ENCODE measurements around the gene TPCN2. TPM values are rescaled to one million over a fixed set of nuclear protein-coding genes. Genes with fewer than 3 reads are reported as not detected.
"Not testable (repeated sequence)": the region's sequence is repeated elsewhere in the genome, so short reads cannot be mapped to it uniquely, and the experiment has no call there.

The TPCN2 gene
- total RNA-seq, 1 experiment from 2014 or later = 15.2 TPM

DNA sequence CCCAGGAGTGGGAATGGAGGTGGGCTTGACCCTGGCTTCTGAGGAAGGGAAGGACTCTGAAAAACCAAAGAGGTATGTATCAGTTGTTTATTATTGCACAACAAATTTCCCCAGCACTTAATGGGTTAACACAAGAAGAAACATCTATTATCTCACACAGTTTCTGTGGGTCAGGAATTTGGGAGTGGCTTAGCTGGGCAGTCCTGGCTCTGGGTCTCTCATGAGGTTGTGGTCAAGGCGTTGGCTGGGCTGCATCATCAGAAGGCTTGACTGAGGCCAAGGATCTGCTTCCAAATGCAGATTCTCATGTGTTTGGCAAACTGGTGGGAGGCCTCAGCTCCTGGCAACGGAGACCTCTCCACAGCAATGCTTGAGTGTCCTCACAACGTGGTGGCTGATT, 89.5 kb downstream of the TPCN2 start:
- Histone ChIP-seq H3K79me2 (ENCODE audit: insufficient read depth, low read length) (no peaks in the 10 kb centered on the region), H3K9ac (ENCODE audit: low read length) (0 out of 2 replicates have a peak overlapping the region, but pooled peaks have one; percentile 38), H3K27me3 (ENCODE audit: insufficient read depth, low read length) (no peaks in the 10 kb centered on the region), H3K36me3 (ENCODE audit: control insufficient read depth in 1 of 2, insufficient read depth in 2 of 2, low read length in 2 of 2) (no peaks in the 10 kb centered on the region), H3K9me3 (ENCODE audit: control insufficient read depth in 1 of 2, insufficient read depth in 1 of 2, low read depth in 1 of 2, low read length in 2 of 2) (peaks cover 0 to 3% of the 10 kb centered on the region in 2 experiments; a peak in 1 of 4 replicates), H3K4me2 (ENCODE audit: low read length) (peak overlapping the region; percentile 71), H3K27ac (ENCODE audit: low read depth, low read length) (peak overlapping the region; percentile 13; the same call in 1 of the 2 replicates), H3K4me3 (replicated peaks in 1 of 2; ENCODE audit: low read depth in 1 of 2, low read length in 2 of 2) (peak overlapping the region in 1 of 2 experiments; percentile 34; a peak in 2 of 4 replicates), H3K9me2 (ENCODE audit: insufficient read depth) (no peaks in the 10 kb centered on the region), H4K20me1 (ENCODE audit: insufficient read depth) (no peaks in the 10 kb centered on the region), H2AFZ (ENCODE audit: low read depth, low read length, poor library complexity, severe bottlenecking) (no peak overlapping the region), H3K4me1 (ENCODE audit: control insufficient read depth in 1 of 2, insufficient read depth in 2 of 2, low read length in 2 of 2) (peaks cover 24 to 31% of the 10 kb centered on the region in 2 experiments)
- ChIA-PET POLR2A (no interaction called here), RAD21 (ENCODE audit: low non-redundant PET in 1 of 2, low total read pairs in 2 of 2, uncharacterized antibody in 2 of 2, unreplicated experiment in 2 of 2) (no interaction called here), CTCF (no interaction called here)
- no TSS peak for BruUV-seq (replicated peaks)
- DNase-seq (ENCODE audit: low read depth, low spot score) = peak; percentile 54
- intact Hi-C loops (cut with micrococcal nuclease) = loop anchor here (5.0 kb wide), 1 partner anchor 154 kb away; the partner anchor contains the start of gene MYEOV
- peak; percentile 34 for TF ChIP-seq SP1 (IDR thresholded peaks at IDR 0.05; ENCODE audit: low read depth)
- peak; percentile 58; the same call in 1 of the 2 replicates for TF ChIP-seq CBX3 (IDR thresholded peaks at IDR 0.05; ENCODE audit: low read depth)
- TF ChIP-seq ZFX (IDR thresholded peaks at IDR 0.05) = no peak
- ATAC-seq = peak; percentile 90

DNA sequence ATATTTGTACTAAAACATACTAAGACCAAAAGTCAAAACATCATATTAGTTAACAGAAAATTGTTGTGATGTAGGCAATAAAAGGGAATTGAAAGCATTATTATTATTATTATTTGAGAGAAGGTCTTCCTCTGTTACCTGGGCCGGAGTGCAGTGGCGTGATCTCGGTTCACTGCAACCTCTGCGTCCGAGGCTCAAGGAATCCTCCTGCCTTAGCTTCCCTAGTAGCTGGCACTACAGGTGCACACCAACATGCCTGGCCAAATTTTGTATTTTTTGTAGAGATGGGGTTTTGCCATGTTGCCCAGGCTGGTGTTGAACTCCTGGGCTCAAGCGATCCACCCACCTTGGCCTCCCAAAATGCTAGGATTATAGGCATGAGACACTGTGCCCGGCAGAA, 91.4 kb downstream of the TPCN2 start:
- H2AFZ ChIP-seq (ENCODE audit: low read depth, low read length, poor library complexity, severe bottlenecking); H3K9ac ChIP-seq (ENCODE audit: low read length); H3K79me2 ChIP-seq (ENCODE audit: insufficient read depth, low read length); intact Hi-C loops (cut with micrococcal nuclease); H3K36me3 ChIP-seq (ENCODE audit: control insufficient read depth in 1 of 2, insufficient read depth in 2 of 2, low read length in 2 of 2); BruUV-seq (replicated peaks); H4K20me1 ChIP-seq (ENCODE audit: insufficient read depth); H3K9me2 ChIP-seq (ENCODE audit: insufficient read depth); POLR2A ChIA-PET; H3K9me3 ChIP-seq (ENCODE audit: control insufficient read depth in 1 of 2, insufficient read depth in 1 of 2, low read depth in 1 of 2, low read length in 2 of 2); DNase-seq (ENCODE audit: low read depth, low spot score); H3K4me2 ChIP-seq (ENCODE audit: low read length); RAD21 ChIA-PET (ENCODE audit: low non-redundant PET in 1 of 2, low total read pairs in 2 of 2, uncharacterized antibody in 2 of 2, unreplicated experiment in 2 of 2); ATAC-seq; H3K27me3 ChIP-seq (ENCODE audit: insufficient read depth, low read length); H3K27ac ChIP-seq (ENCODE audit: low read depth, low read length); H3K4me3 ChIP-seq (replicated peaks in 1 of 2; ENCODE audit: low read depth in 1 of 2, low read length in 2 of 2): not testable (repeated sequence)
- H3K4me1 ChIP-seq (ENCODE audit: control insufficient read depth in 1 of 2, insufficient read depth in 2 of 2, low read length in 2 of 2) = peaks cover 24 to 31% of the 10 kb centered on the region in 2 experiments
- CTCF ChIA-PET = interaction anchor here (2.4 kb wide), 1 partner anchor 9 kb away, joined by 14 read pairs; no protein-coding TSS in a partner anchor
